NB4 (cell line): ENCODE measurements around the gene PRSS3.
A peak's percentile ranks its signal among the peaks of the same experiment; 100 is the strongest.

Source experiments
- DNase-seq: peaks from one replicate; pipeline ENCODE4 v3.0.0; 2010; ENCODE audit warnings: low read depth
- H3K4me3 ChIP-seq: one replicate; pipeline ENCODE4 v1.5.1; 2011; ENCODE audit warnings: mild to moderate bottlenecking, low read depth, low read length, moderate library complexity
- CTCF ChIP-seq: IDR thresholded peaks from one replicate; pipeline ENCODE4 v1.5.1; 2012; ENCODE audit warnings: low read depth, low read length
- MAX ChIP-seq: IDR thresholded peaks from 2 replicates; pipeline ENCODE4 v1.6.1; 2011; ENCODE audit warnings: low read depth, low read length
- MYC ChIP-seq: IDR thresholded peaks from 2 replicates; pipeline ENCODE4 v1.6.1; 2011; ENCODE audit warnings: low read depth, low read length
- POLR2A ChIP-seq: IDR thresholded peaks from 2 replicates; pipeline ENCODE4 v1.6.1; 2011; ENCODE audit warnings: mild to moderate bottlenecking; ENCODE audit not compliant: insufficient read length; ENCODE audit errors: extremely low read depth

Gene PRSS3

GRCh38 chr9:33813712-33814641, 18.6 kb downstream of the PRSS3 start:
- H3K4me3 ChIP-seq: no peak overlapping the region
- TF ChIP-seq POLR2A: no peak
- peak; percentile 20 for TF ChIP-seq MYC
- peak; percentile 68 for TF ChIP-seq MAX
- TF ChIP-seq CTCF: peak; percentile 72
- DNase-seq: peak; percentile 79

GRCh38 chr9:33815781-33816180, 20.4 kb downstream of the PRSS3 start:
- no peak for DNase-seq
- H3K4me3 ChIP-seq: peak overlapping the region; percentile 63
- TF ChIP-seq MYC: no peak
- TF ChIP-seq CTCF: no peak
- no peak for TF ChIP-seq POLR2A
- no peak for TF ChIP-seq MAX

- DNase-seq: peak; percentile 99
- H3K4me3 ChIP-seq: peak within 1 kb of the TSS; percentile 75
- TF ChIP-seq CTCF (no peak), MYC (peak; percentile 98), POLR2A (peak; percentile 94), MAX (peak; percentile 95)
Observed at GRCh38 chr9:33816327-33817252, 21.2 kb downstream of the PRSS3 start, which contains the start of gene UBE2R2. Gene UBE2R2, plus strand, starts transcription at chr9:33817160. Its CDS starts 598 bp downstream, at chr9:33817758.

GRCh38 chr9:33817327-33818166, 22.2 kb downstream of the PRSS3 start:
- peak overlapping the region; percentile 75 for H3K4me3 ChIP-seq
- DNase-seq: peak; percentile 89
- TF ChIP-seq CTCF (peak; percentile 19), MYC (peak; percentile 31), MAX (no peak), POLR2A (peak; percentile 27)
